Erythroblast (primary cell): ENCODE data around the gene UHRF1.

ENCODE experiments used
- GATA1 ChIP-seq: IDR thresholded peaks from 2 replicates; pipeline ENCODE4 v1.6.1; 2011; ENCODE audit warnings: low read depth, mild to moderate bottlenecking, control low read depth, low read length, moderate library complexity
- POLR2A ChIP-seq: IDR thresholded peaks from 2 replicates; pipeline ENCODE4 v1.6.1; 2011; ENCODE audit warnings: mild to moderate bottlenecking, low read length

GRCh38 chr19:4866595-4867424, 42.5 kb upstream of the UHRF1 start:
- TF ChIP-seq POLR2A = no peak
- no peak for TF ChIP-seq GATA1
